KMS-11 (cell line): Measurements from ENCODE around the gene PARVG.

ENCODE experiments used
- H2AFZ ChIP-seq: fragments of 200-600 bp; sonication (generic); 2 replicates; pipeline ENCODE4 v1.6.1; 2016; ENCODE audit warnings: antibody characterized with exemption, mixed run types, low read depth
- H3K27ac ChIP-seq: fragments of 200-600 bp; sonication (generic); 2 replicates; pipeline ENCODE4 v1.6.1; 2016; ENCODE audit warnings: mild to moderate bottlenecking, mixed run types
- H3K27me3 ChIP-seq: fragments of 200-600 bp; sonication (generic); 2 replicates; pipeline ENCODE4 v1.6.1; 2017; ENCODE audit warnings: mild to moderate bottlenecking, low read depth, mixed run types, moderate library complexity; ENCODE audit not compliant: insufficient read depth
- H3K36me3 ChIP-seq: fragments of 200-600 bp; sonication (generic); 2 replicates; pipeline ENCODE4 v1.6.1; 2017; ENCODE audit warnings: mild to moderate bottlenecking, mixed run types; ENCODE audit not compliant: insufficient read depth
- H3K4me1 ChIP-seq: fragments of 200-600 bp; sonication (generic); 2 replicates; pipeline ENCODE4 v1.6.1; 2016; ENCODE audit warnings: mild to moderate bottlenecking, low read depth, mixed run types; ENCODE audit not compliant: poor library complexity, severe bottlenecking
- H3K4me2 ChIP-seq: fragments of 200-600 bp; sonication (generic); 2 replicates; pipeline ENCODE4 v1.7.0; 2016; ENCODE audit warnings: mild to moderate bottlenecking, mixed run types
- H3K4me3 ChIP-seq: fragments of 200-600 bp; sonication (generic); IDR thresholded peaks from 2 replicates; pipeline ENCODE4 v1.6.1; 2017; ENCODE audit warnings: low read depth, low read length, mixed read lengths; ENCODE audit not compliant: insufficient read depth
- H3K79me2 ChIP-seq: fragments of 200-600 bp; sonication (generic); 2 replicates; pipeline ENCODE4 v1.6.1; 2016; ENCODE audit warnings: low read depth, mixed run types; ENCODE audit not compliant: insufficient read depth
- H3K9ac ChIP-seq: fragments of 200-600 bp; sonication (generic); 2 replicates; pipeline ENCODE4 v1.6.1; 2016; ENCODE audit warnings: mild to moderate bottlenecking, mixed run types
- H4K20me1 ChIP-seq: fragments of 200-600 bp; sonication (generic); 2 replicates; pipeline ENCODE4 v1.6.1; 2016; ENCODE audit warnings: mild to moderate bottlenecking, mixed run types; ENCODE audit not compliant: insufficient read depth
- TF ChIP-seq, protein P1 (sequence below): fragments of 200-600 bp; sonication (generic); conservative IDR thresholded peaks from 2 replicates; pipeline ENCODE4 v1.6.1; 2017; ENCODE audit warnings: low read depth, mild to moderate bottlenecking, antibody characterized with exemption, low read length, moderate library complexity, mixed read lengths

PARVG gene

GRCh38 chr22:44203203-44203602 is 22.5 kb downstream of the PARVG start:
- TF ChIP-seq, protein P1, sequence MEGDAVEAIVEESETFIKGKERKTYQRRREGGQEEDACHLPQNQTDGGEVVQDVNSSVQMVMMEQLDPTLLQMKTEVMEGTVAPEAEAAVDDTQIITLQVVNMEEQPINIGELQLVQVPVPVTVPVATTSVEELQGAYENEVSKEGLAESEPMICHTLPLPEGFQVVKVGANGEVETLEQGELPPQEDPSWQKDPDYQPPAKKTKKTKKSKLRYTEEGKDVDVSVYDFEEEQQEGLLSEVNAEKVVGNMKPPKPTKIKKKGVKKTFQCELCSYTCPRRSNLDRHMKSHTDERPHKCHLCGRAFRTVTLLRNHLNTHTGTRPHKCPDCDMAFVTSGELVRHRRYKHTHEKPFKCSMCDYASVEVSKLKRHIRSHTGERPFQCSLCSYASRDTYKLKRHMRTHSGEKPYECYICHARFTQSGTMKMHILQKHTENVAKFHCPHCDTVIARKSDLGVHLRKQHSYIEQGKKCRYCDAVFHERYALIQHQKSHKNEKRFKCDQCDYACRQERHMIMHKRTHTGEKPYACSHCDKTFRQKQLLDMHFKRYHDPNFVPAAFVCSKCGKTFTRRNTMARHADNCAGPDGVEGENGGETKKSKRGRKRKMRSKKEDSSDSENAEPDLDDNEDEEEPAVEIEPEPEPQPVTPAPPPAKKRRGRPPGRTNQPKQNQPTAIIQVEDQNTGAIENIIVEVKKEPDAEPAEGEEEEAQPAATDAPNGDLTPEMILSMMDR, result no peak
- H3K4me2 ChIP-seq, result no peak overlapping the region
- no peak overlapping the region for H3K4me3 ChIP-seq
- no peak overlapping the region for H3K9ac ChIP-seq
- H3K36me3 ChIP-seq, result no peaks in the 10 kb centered on the region
- H3K79me2 ChIP-seq, result no peaks in the 10 kb centered on the region
- no peaks in the 10 kb centered on the region for H4K20me1 ChIP-seq
- peaks cover 8% of the 10 kb centered on the region; the same call in 1 of the 2 replicates for H3K27me3 ChIP-seq
- H2AFZ ChIP-seq, result no peak overlapping the region
- H3K27ac ChIP-seq, result no peak overlapping the region
- H3K4me1 ChIP-seq, result no peaks in the 10 kb centered on the region

- TF ChIP-seq, protein P1, result no peak
- Histone ChIP-seq H2AFZ (no peak overlapping the region), H3K27me3 (peaks cover 8% of the 10 kb centered on the region; the same call in 1 of the 2 replicates), H3K79me2 (no peaks in the 10 kb centered on the region), H3K4me2 (no peak overlapping the region), H3K27ac (no peak overlapping the region), H3K4me3 (no peak overlapping the region), H3K4me1 (no peaks in the 10 kb centered on the region), H3K36me3 (no peaks in the 10 kb centered on the region), H4K20me1 (no peaks in the 10 kb centered on the region), H3K9ac (no peak overlapping the region)
Measured at GRCh38 chr22:44204739-44205515, 24.2 kb downstream of the PARVG start.

GRCh38 chr22:44205516-44206329 is 25.0 kb downstream of the PARVG start:
- Histone ChIP-seq H3K36me3 (no peaks in the 10 kb centered on the region), H3K27ac (no peak overlapping the region), H3K79me2 (no peaks in the 10 kb centered on the region), H3K4me2 (no peak overlapping the region), H3K9ac (no peak overlapping the region), H2AFZ (no peak overlapping the region), H3K27me3 (peaks cover 8% of the 10 kb centered on the region; the same call in 1 of the 2 replicates), H3K4me1 (no peaks in the 10 kb centered on the region), H4K20me1 (no peaks in the 10 kb centered on the region), H3K4me3 (no peak overlapping the region)
- TF ChIP-seq, protein P1, result no peak

DNA sequence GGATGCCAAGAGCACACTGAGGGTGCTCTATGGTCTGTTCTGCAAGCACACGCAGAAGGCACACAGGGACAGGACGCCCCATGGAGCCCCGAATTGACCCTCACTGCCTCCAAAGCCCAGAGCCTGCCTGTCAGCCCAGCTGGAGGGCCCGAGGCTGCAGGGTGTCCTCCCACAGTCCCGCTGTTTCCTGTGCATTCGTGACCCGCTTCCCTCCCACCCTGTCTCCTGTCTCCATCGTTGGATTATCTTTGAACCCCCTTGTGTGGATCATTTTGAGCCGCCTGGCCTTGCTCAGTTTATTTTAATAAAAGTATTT is 25.6 kb downstream of the PARVG start:
- no peaks in the 10 kb centered on the region for H4K20me1 ChIP-seq
- peaks cover 8% of the 10 kb centered on the region; the same call in 1 of the 2 replicates for H3K27me3 ChIP-seq
- no peak overlapping the region for H3K4me2 ChIP-seq
- H3K4me1 ChIP-seq, result no peaks in the 10 kb centered on the region
- TF ChIP-seq, protein P1, result no peak
- H3K27ac ChIP-seq, result no peak overlapping the region
- H2AFZ ChIP-seq, result no peak overlapping the region
- no peaks in the 10 kb centered on the region for H3K36me3 ChIP-seq
- no peak overlapping the region for H3K9ac ChIP-seq
- no peaks in the 10 kb centered on the region for H3K79me2 ChIP-seq
- H3K4me3 ChIP-seq, result no peak overlapping the region
